ENCODE measurements around the gene ELAVL1. TPM values are rescaled to one million over a fixed set of nuclear protein-coding genes. Genes with fewer than 3 reads are reported as not detected.
"Not testable (repeated sequence)": the region's sequence is repeated elsewhere in the genome, so short reads cannot be mapped to it uniquely, and the experiment has no call there.

Gene ELAVL1
- total and polyA plus RNA-seq, 12 donors, result 12.8 to 78.9 (median 44.6) TPM

GRCh38 chr19:7930765-7931164 lies 74.7 kb downstream of the ELAVL1 start:
- H3K4me3 ChIP-seq, result no peak overlapping the region
- 85 to 95% (median 90%) methylated on average over 7 of the region's 7 CpGs for WGBS, 4 donors
- H3K36me3 ChIP-seq (replicated peaks in 1 of 2), result peaks cover 0 to 55% of the 10 kb centered on the region in 2 donors
- peaks cover 35 to 39% of the 10 kb centered on the region in 2 donors for H3K4me1 ChIP-seq (replicated peaks in 1 of 2)
- TF ChIP-seq POLR2A (IDR thresholded peaks at IDR 0.05) (no peak), CTCF (IDR thresholded peaks at IDR 0.05) (no peak)
- H3K27me3 ChIP-seq, result no peaks in the 10 kb centered on the region
- peak in 2 of 7 donors; percentile 25 to 30 for DNase-seq
- peak overlapping the region in 2 of 5 donors; percentile 84 to 94 for H3K27ac ChIP-seq
- intact Hi-C loops (cut with DNase I), result no loop called here
- H3K9me3 ChIP-seq (replicated peaks in 1 of 3), result no peaks in the 10 kb centered on the region

- H3K9me3 ChIP-seq (replicated peaks in 1 of 3); H3K27me3 ChIP-seq; H3K4me3 ChIP-seq; intact Hi-C loops (cut with DNase I): not testable (repeated sequence)
- Histone ChIP-seq H3K4me1 (replicated peaks in 1 of 2) (peaks cover 41 to 47% of the 10 kb centered on the region in 2 donors), H3K36me3 (replicated peaks in 1 of 2) (peaks cover 0 to 48% of the 10 kb centered on the region in 2 donors), H3K27ac (peak overlapping the region; percentile 67 to 94 (median 87))
- DNase-seq, result peak in 5 of 7 donors; percentile 49 to 83 (median 73)
- WGBS, 4 donors, result 59 to 76% (median 70%) methylated on average over 7 to 11 of the region's 11 CpGs
Measured at GRCh38 chr19:7930030-7930429, 75.4 kb downstream of the ELAVL1 start.

GRCh38 chr19:7928741-7929701 lies 76.4 kb downstream of the ELAVL1 start:
- 34 to 43% (median 40%) methylated on average over 13 to 24 of the region's 24 CpGs for WGBS, 4 donors
- peak in 1 of 2 donors; percentile 72 for TF ChIP-seq POLR2A (IDR thresholded peaks at IDR 0.05)
- TF ChIP-seq CTCF (IDR thresholded peaks at IDR 0.05), result peak in 4 of 6 experiments; percentile 16 to 34 (median 20)
- H3K4me3 ChIP-seq, result peak overlapping the region in 1 of 4 donors; percentile 0
- H3K36me3 ChIP-seq (replicated peaks in 1 of 2), result peaks cover 0 to 37% of the 10 kb centered on the region in 2 donors
- H3K4me1 ChIP-seq (replicated peaks in 1 of 2), result peaks cover 47 to 54% of the 10 kb centered on the region in 2 donors
- intact Hi-C loops (cut with DNase I), result no loop called here
- H3K27ac ChIP-seq, result peak overlapping the region; percentile 80 to 94 (median 87)
- peak; percentile 70 to 87 (median 82) for DNase-seq
- H3K27me3 ChIP-seq, result no peaks in the 10 kb centered on the region
- H3K9me3 ChIP-seq (replicated peaks in 1 of 3), result no peaks in the 10 kb centered on the region

- 43 to 62% (median 46%) methylated on average over 9 of the region's 9 CpGs for WGBS, 4 donors
- peaks cover 47 to 54% of the 10 kb centered on the region in 2 donors for H3K4me1 ChIP-seq (replicated peaks in 1 of 2)
- H3K27ac ChIP-seq, result peak overlapping the region; percentile 75 to 94 (median 84)
- peak in 5 of 7 donors; percentile 39 to 70 (median 68) for DNase-seq
- no peaks in the 10 kb centered on the region for H3K9me3 ChIP-seq (replicated peaks in 1 of 3)
- intact Hi-C loops (cut with DNase I), result no loop called here
- H3K4me3 ChIP-seq, result no peak overlapping the region
- no peak for TF ChIP-seq POLR2A (IDR thresholded peaks at IDR 0.05)
- TF ChIP-seq CTCF (IDR thresholded peaks at IDR 0.05), result peak in 2 of 6 experiments; percentile 20 to 30
- H3K27me3 ChIP-seq, result no peaks in the 10 kb centered on the region
- peaks cover 0 to 30% of the 10 kb centered on the region in 2 donors for H3K36me3 ChIP-seq (replicated peaks in 1 of 2)
Measured at GRCh38 chr19:7928334-7928706, 77.1 kb downstream of the ELAVL1 start.

Measured in adrenal gland (tissue), 12 donors.